ENCODE results near the gene BMP6.

DNA sequence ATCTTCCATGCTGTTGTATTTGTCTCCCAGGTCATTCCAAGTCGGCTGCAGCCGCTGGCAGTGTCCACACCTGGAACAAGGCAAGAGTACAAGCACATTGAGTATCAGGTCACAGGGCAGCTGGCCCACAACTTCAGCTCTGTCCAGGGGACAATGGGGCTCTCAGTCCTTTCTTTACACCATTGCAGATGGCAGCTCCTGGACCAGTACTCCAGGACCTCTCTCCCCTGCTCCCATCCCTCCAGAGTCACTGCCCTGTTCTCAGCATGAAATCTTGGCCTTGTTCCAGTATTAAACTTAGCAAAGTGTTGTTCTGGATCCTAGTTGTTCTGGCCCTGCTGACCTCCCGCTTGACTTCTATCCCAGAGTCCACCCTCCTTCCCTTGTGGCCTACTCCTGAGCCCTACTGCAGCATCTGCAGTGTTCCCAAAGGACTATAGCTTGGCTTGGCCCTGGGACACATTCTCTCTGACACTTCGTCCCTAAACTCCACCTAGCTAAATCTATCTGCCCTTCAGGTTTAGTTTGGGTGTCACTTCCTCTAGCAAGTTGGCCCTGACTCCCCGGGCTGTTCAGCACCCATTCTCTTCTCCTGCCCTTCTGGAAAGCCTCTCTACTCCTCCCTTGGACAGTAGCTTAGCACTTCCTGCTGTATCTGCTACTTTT is 178.9 kb downstream of the BMP6 start:
- TF ChIP-seq CTCF (conservative IDR thresholded peaks at IDR 0.05; ENCODE audit: low read depth, low read length) (no peak), EZH2 (IDR thresholded peaks at IDR 0.05; ENCODE audit: borderline replicate concordance, low read depth, low read length, poor library complexity, severe bottlenecking) (no peak)
